ENCODE data around the gene FOSB. TPM values are rescaled to one million over a fixed set of nuclear protein-coding genes. Genes with fewer than 3 reads are reported as not detected.
A peak's percentile ranks its signal among the peaks of the same experiment; 100 is the strongest.

FOSB gene
- total and polyA plus RNA-seq, 2 donors (not counting 3 experiments of a cell fraction or from before 2014, with no cell fraction given), result 2.0 to 10.7 TPM

- TSS peak; percentile 38 for BruUV-seq (replicated peaks)
- H3K27me3 ChIP-seq (ENCODE audit: control insufficient read depth in 2 of 2, insufficient read depth in 2 of 2, low read length in 2 of 2), result no peaks in the 10 kb centered on the region
- H2AFZ ChIP-seq (ENCODE audit: low read depth, low read length), result no peak overlapping the region
- dilution Hi-C loops (cut with MboI; ENCODE audit: extremely low pct_ligation_motif_present, low sequenced_read_pairs), result no loop called here
- H3K9me1 ChIP-seq (replicated peaks; ENCODE audit: control insufficient read depth, extremely low read depth, insufficient read depth, low read length), result no peaks in the 10 kb centered on the region
- peaks cover 70% of the 10 kb centered on the region for H3K79me2 ChIP-seq (ENCODE audit: control insufficient read depth, insufficient read depth, low read length)
- peak overlapping the region; percentile 94 for H3K4me2 ChIP-seq (ENCODE audit: insufficient read depth, low read length)
- peak; percentile 52 for TF ChIP-seq POLR2AphosphoS5 (IDR thresholded peaks at IDR 0.05; ENCODE audit: insufficient read depth, low read depth, low read length)
- TF ChIP-seq POLR2A (IDR thresholded peaks at IDR 0.05; ENCODE audit: low read depth, low read length), result peak; percentile 15
- TF ChIP-seq EZH2 (IDR thresholded peaks at IDR 0.05; ENCODE audit: borderline replicate concordance, low read depth, low read length, severe bottlenecking), result no peak
- intact Hi-C loops (cut with micrococcal nuclease), result loop anchor here (2.0 kb wide), 1 partner anchor 14 kb away; no protein-coding TSS in a partner anchor
- no peaks in the 10 kb centered on the region for H4K20me1 ChIP-seq (replicated peaks; ENCODE audit: control insufficient read depth, extremely low read depth, insufficient read depth, low read length)
- H3K4me3 ChIP-seq (replicated peaks in 1 of 3; ENCODE audit: insufficient read depth in 1 of 3, low read depth in 1 of 3, low read length in 3 of 3), result peak overlapping the region; percentile 92 to 100 (median 96)
- no peaks in the 10 kb centered on the region for H3K9me3 ChIP-seq (replicated peaks; ENCODE audit: control insufficient read depth, insufficient read depth, low read length)
- peak overlapping the region; percentile 53 for H3K27ac ChIP-seq (ENCODE audit: insufficient read depth, low read depth, low read length)
- H3K36me3 ChIP-seq (ENCODE audit: control insufficient read depth in 2 of 2, extremely low read depth in 1 of 2, insufficient read depth in 2 of 2, low read length in 2 of 2), result peaks cover 0 to 3% of the 10 kb centered on the region in 2 experiments
- H3K4me1 ChIP-seq (ENCODE audit: control insufficient read depth, extremely low read depth, insufficient read depth, low read length), result peaks cover 31% of the 10 kb centered on the region
- H3K9ac ChIP-seq (replicated peaks; ENCODE audit: extremely low read depth, insufficient read depth, low read length), result peak overlapping the region; percentile 48
- ChIA-PET POLR2A (no interaction called here), CTCF (interaction anchor here (1.0 to 2.0 kb wide), 6 partner anchors 13 to 107 kb away, joined by 3 to 6 read pairs (median 4); no protein-coding TSS in a partner anchor)
- DNase-seq (ENCODE audit: low read depth, low spot score) (peak; percentile 49), FAIRE-seq (peak; percentile 76)
These were observed 41.3 kb downstream of the FOSB start for GRCh38 chr19:45508861-45509691.

- dilution Hi-C loops (cut with MboI; ENCODE audit: extremely low pct_ligation_motif_present, low sequenced_read_pairs) (no loop called here), intact Hi-C loops (cut with micrococcal nuclease) (loop anchor here (2.0 kb wide), 1 partner anchor 13 kb away; no protein-coding TSS in a partner anchor)
- FAIRE-seq, result no peak
- H3K27ac ChIP-seq (ENCODE audit: insufficient read depth, low read depth, low read length), result peak overlapping the region; percentile 19
- no peaks in the 10 kb centered on the region for H3K9me3 ChIP-seq (replicated peaks; ENCODE audit: control insufficient read depth, insufficient read depth, low read length)
- H3K4me3 ChIP-seq (replicated peaks in 1 of 3; ENCODE audit: insufficient read depth in 1 of 3, low read depth in 1 of 3, low read length in 3 of 3), result peak overlapping the region in 2 of 3 experiments; percentile 43 to 92
- peaks cover 0 to 3% of the 10 kb centered on the region in 2 experiments for H3K36me3 ChIP-seq (ENCODE audit: control insufficient read depth in 2 of 2, extremely low read depth in 1 of 2, insufficient read depth in 2 of 2, low read length in 2 of 2)
- POLR2A ChIA-PET, result no interaction called here
- peaks cover 37% of the 10 kb centered on the region for H3K4me1 ChIP-seq (ENCODE audit: control insufficient read depth, extremely low read depth, insufficient read depth, low read length)
- H3K27me3 ChIP-seq (ENCODE audit: control insufficient read depth in 2 of 2, insufficient read depth in 2 of 2, low read length in 2 of 2), result no peaks in the 10 kb centered on the region
- peak overlapping the region; percentile 28 for H3K9ac ChIP-seq (replicated peaks; ENCODE audit: extremely low read depth, insufficient read depth, low read length)
- no peaks in the 10 kb centered on the region for H3K9me1 ChIP-seq (replicated peaks; ENCODE audit: control insufficient read depth, extremely low read depth, insufficient read depth, low read length)
- H3K4me2 ChIP-seq (ENCODE audit: insufficient read depth, low read length), result peak overlapping the region; percentile 94
- H4K20me1 ChIP-seq (replicated peaks; ENCODE audit: control insufficient read depth, extremely low read depth, insufficient read depth, low read length), result no peaks in the 10 kb centered on the region
- no TSS peak for BruUV-seq (replicated peaks)
- H3K79me2 ChIP-seq (ENCODE audit: control insufficient read depth, insufficient read depth, low read length), result peaks cover 76% of the 10 kb centered on the region
- CTCF ChIA-PET, result interaction anchor here (1.0 to 2.0 kb wide), 3 partner anchors 12 to 106 kb away, joined by 3 to 5 read pairs (median 3); no protein-coding TSS in a partner anchor
- H2AFZ ChIP-seq (ENCODE audit: low read depth, low read length), result no peak overlapping the region
- DNase-seq (ENCODE audit: low read depth, low spot score), result no peak
- no peak for TF ChIP-seq GATA2 (IDR thresholded peaks at IDR 0.05; ENCODE audit: insufficient read depth, insufficient read length, low read depth, low read length)
- TF ChIP-seq JUN (IDR thresholded peaks at IDR 0.05; ENCODE audit: borderline replicate concordance, insufficient read depth, insufficient read length, low read depth), result no peak
- TF ChIP-seq POLR2AphosphoS5 (IDR thresholded peaks at IDR 0.05; ENCODE audit: insufficient read depth, low read depth, low read length), result no peak
- TF ChIP-seq CTCF (IDR thresholded peaks at IDR 0.05; ENCODE audit: extremely low read depth in 1 of 2, insufficient read depth in 1 of 2, low read depth in 1 of 2, low read length in 2 of 2), result no peak
- no peak for TF ChIP-seq MAX (IDR thresholded peaks at IDR 0.05; ENCODE audit: insufficient read depth, insufficient read length)
- TF ChIP-seq POLR2A (IDR thresholded peaks at IDR 0.05; ENCODE audit: low read depth, low read length), result no peak
- no peak for TF ChIP-seq MYC (IDR thresholded peaks at IDR 0.05; ENCODE audit: low read depth, low read length)
- no peak for TF ChIP-seq FOS (IDR thresholded peaks at IDR 0.05; ENCODE audit: borderline replicate concordance, insufficient read depth, low read length)
- TF ChIP-seq EZH2 (IDR thresholded peaks at IDR 0.05; ENCODE audit: borderline replicate concordance, low read depth, low read length, severe bottlenecking), result no peak
These were observed 41.9 kb downstream of the FOSB start for GRCh38 chr19:45509692-45510015.

Measured in endothelial cell of umbilical vein (primary cell).